Lung (tissue), 16 donors: ENCODE data around the gene KIRREL2. TPM values are rescaled to one million over a fixed set of nuclear protein-coding genes. Genes with fewer than 3 reads are reported as not detected.

ENCODE experiments used
- ATAC-seq: fragments of 200-7000 bp; cut with Tn5 transposase; one replicate; pipeline ENCODE4 v1.9.1; 2020; ENCODE audit warnings: moderate number of reproducible peaks; ENCODE audit not compliant: insufficient read depth, low FRiP score
- DNase-seq, 3 donors: peaks; one replicate each; pipeline ENCODE4 v3.0.0-alpha.2; 2013 to 2017
- H3K27ac ChIP-seq, 2 donors: one replicate each; pipeline ENCODE4 v1.5.1; 2013; ENCODE audit warnings: mild to moderate bottlenecking in 2 of 2, moderate library complexity in 2 of 2, control low read depth in 1 of 2, inconsistent platforms in 1 of 2, low read depth in 1 of 2, low read length in 1 of 2
- H3K27me3 ChIP-seq, 3 donors: one replicate each; pipeline ENCODE4 v1.5.1; 2013; ENCODE audit warnings: low read length in 2 of 3; ENCODE audit not compliant: control insufficient read depth in 3 of 3, insufficient read depth in 3 of 3
- H3K36me3 ChIP-seq, 4 donors: one replicate each; pipeline ENCODE4 v1.5.1; 2013; ENCODE audit warnings: low read length in 4 of 4, mild to moderate bottlenecking in 1 of 4, moderate library complexity in 1 of 4; ENCODE audit not compliant: control insufficient read depth in 4 of 4, insufficient read depth in 4 of 4
- H3K4me1 ChIP-seq, 5 donors: one replicate each; pipeline ENCODE4 v1.5.1; 2013; ENCODE audit warnings: low read length in 5 of 5, mild to moderate bottlenecking in 2 of 5, moderate library complexity in 1 of 5; ENCODE audit not compliant: control insufficient read depth in 5 of 5, insufficient read depth in 5 of 5
- H3K4me3 ChIP-seq: one replicate; pipeline ENCODE4 v1.5.1; 2013; ENCODE audit warnings: mild to moderate bottlenecking, control low read depth, moderate library complexity
- H3K9ac ChIP-seq, 2 donors: one replicate each; pipeline ENCODE4 v1.5.1; 2013; ENCODE audit warnings: low read length in 2 of 2, control low read depth in 1 of 2; ENCODE audit not compliant: insufficient read depth in 1 of 2
- H3K9me3 ChIP-seq, 4 donors: one replicate each; pipeline ENCODE4 v1.5.1; 2013; ENCODE audit warnings: low read length in 3 of 4, mild to moderate bottlenecking in 1 of 4, moderate library complexity in 1 of 4; ENCODE audit not compliant: control insufficient read depth in 4 of 4, insufficient read depth in 3 of 4
- WGBS, 2 donors: extraction: QIAGEN DNeasy Blood & Tissue Kit; methylation state at CpG; one replicate each; pipeline ENCODE4 v1.1.7; 2013; 5-methylcytosine and 5-hydroxymethylcytosine counted together
- long read RNA-seq, 5 donors: transcript quantifications; one replicate each; lab custom pipeline, GENCODE V29; 2026
- polyA plus RNA-seq, 2 donors: library from polyadenylated mRNA; stranded (reverse); fragments of 200-250 nt; gene quantifications; one replicate each; pipeline ENCODE4 v1.2.1, GENCODE V29; 2013
- total RNA-seq, 2 donors: library from RNA; depleted of rRNA in 1 of 2; stranded (reverse); fragments of >200 nt in 1 of 2; gene quantifications; one replicate each; pipeline ENCODE4 v1.2.1, GENCODE V29; 2014 to 2021
- TF ChIP-seq, protein P1 (sequence below): IDR thresholded peaks from 2 replicates; pipeline ENCODE4 v1.5.1; 2012; ENCODE audit warnings: mild to moderate bottlenecking; ENCODE audit errors: control extremely low read depth, extremely low read depth
- donor health status: control.
- donor health status: control.
- donor health status: Bipolar disorder and iron deficiency.
- donor health status: healthy.
- donor health status: DM: yes; HTN: yes; CAD: no.

The KIRREL2 gene
- 1 to 10 TPM in 1 of 2 donors, not detected in 1; 1.2 TPM for total RNA-seq
- under 1 TPM; 0.04 to 0.10 TPM for polyA plus RNA-seq
- long read RNA-seq, donor 1, result 0 reads
- long read RNA-seq, donor 2, result 0 reads
- long read RNA-seq, donor 3, result 0 reads
- long read RNA-seq, donor 4, result 0 reads
- long read RNA-seq, donor 5, result 0 reads

DNA sequence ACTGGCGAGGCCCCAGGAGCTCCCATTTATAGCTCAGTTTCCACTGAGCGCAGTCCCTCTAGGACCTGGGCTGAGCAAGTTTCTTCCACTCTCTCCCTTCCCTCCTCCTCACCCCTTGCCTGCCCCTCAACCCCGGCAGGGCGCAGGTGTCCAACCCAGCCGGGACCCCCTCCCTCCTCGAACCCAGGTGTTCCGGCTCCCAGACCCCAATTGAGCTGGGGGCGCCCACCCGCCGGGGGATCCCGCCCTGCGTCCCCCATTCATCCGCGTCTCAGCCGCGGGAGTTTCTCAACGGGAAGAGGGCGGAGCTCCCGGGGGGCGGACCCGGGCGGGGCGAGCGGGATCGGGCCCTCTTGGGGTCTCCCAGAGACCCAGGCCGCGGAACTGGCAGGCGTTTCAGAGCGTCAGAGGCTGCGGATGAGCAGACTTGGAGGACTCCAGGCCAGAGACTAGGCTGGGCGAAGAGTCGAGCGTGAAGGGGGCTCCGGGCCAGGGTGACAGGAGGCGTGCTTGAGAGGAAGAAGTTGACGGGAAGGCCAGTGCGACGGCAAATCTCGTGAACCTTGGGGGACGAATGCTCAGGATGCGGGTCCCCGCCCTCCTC, at the start of gene KIRREL2:
TSS of gene KIRREL2 (plus strand) at position 366 of the 604 bp plus-strand sequence. CDS start at position 575, 209 bp downstream.
- Histone ChIP-seq H3K9me3 (peaks cover 0 to 4% (median 0%) of the 10 kb centered on the region in 4 donors), H3K27me3 (peaks cover 5 to 46% (median 45%) of the 10 kb centered on the region in 3 donors), H3K9ac (no peak within 1 kb of the TSS), H3K4me1 (peaks cover 0 to 13% (median 8%) of the 10 kb centered on the region in 5 donors), H3K36me3 (no peaks in the 10 kb centered on the region), H3K27ac (no peak within 1 kb of the TSS), H3K4me3 (peak within 1 kb of the TSS; percentile 16)
- ATAC-seq, result no peak
- DNase-seq, result peak in 1 of 3 donors; percentile 15
- WGBS, 2 donors, result 1% methylated on average over 42 of the region's 42 CpGs
- TF ChIP-seq, protein P1, sequence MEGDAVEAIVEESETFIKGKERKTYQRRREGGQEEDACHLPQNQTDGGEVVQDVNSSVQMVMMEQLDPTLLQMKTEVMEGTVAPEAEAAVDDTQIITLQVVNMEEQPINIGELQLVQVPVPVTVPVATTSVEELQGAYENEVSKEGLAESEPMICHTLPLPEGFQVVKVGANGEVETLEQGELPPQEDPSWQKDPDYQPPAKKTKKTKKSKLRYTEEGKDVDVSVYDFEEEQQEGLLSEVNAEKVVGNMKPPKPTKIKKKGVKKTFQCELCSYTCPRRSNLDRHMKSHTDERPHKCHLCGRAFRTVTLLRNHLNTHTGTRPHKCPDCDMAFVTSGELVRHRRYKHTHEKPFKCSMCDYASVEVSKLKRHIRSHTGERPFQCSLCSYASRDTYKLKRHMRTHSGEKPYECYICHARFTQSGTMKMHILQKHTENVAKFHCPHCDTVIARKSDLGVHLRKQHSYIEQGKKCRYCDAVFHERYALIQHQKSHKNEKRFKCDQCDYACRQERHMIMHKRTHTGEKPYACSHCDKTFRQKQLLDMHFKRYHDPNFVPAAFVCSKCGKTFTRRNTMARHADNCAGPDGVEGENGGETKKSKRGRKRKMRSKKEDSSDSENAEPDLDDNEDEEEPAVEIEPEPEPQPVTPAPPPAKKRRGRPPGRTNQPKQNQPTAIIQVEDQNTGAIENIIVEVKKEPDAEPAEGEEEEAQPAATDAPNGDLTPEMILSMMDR, result no peak

GRCh38 chr19:35807633-35808032, 49.1 kb upstream of the KIRREL2 start:
- no peak overlapping the region for H3K9ac ChIP-seq
- H3K27ac ChIP-seq, result no peak overlapping the region
- peaks cover 0 to 4% (median 0%) of the 10 kb centered on the region in 4 donors for H3K9me3 ChIP-seq
- no peak for DNase-seq
- peaks cover 0 to 4% (median 0%) of the 10 kb centered on the region in 3 donors for H3K27me3 ChIP-seq
- H3K4me3 ChIP-seq, result no peak overlapping the region
- H3K36me3 ChIP-seq, result no peaks in the 10 kb centered on the region
- TF ChIP-seq, protein P1, result no peak
- no peak for ATAC-seq
- no peaks in the 10 kb centered on the region for H3K4me1 ChIP-seq
- 90 to 94% methylated on average over 5 of the region's 5 CpGs for WGBS, 2 donors

DNA sequence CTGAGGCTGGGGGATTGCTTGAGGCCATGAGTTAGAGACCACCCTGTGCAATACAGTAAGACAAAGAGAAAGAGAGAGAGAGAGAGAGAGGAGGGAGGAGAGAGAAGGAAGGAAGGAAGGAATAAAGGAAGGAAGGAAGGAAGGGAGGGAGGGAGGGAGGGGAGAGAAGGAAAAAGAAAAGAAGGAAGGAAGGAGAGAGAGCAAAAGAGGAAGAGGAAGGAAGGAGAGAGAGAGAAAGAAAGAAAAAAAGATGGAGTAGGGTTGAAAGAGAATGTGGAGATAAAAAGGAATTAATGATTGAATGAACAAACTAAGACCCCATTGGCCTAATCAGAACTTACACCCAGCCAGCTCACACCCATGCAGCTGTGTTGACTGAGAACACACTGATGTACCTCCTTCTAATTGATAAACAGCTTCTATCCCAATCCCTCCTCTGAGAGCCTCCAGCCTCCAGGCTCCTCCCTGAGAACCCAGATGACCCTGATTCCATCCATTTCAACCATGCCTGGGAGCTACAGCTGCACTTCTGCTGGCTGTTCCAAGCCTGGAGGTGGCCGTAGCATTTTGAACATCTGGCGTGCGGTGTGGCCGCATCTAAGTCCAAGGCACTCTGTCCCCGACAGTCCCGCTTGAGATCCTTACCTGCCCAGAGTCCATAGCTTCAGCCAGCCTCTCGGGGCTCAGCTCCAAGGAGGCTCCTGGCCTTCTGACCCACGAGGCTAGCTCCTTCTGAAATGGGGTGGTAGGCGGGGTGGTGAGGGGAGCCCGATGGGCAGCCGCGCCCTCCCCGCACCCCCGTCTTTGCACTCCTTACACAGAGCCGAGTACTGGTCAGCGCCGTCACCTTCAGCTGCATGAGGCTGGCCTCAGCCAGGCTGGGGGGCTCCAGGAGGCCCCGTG, 45.1 kb upstream of the KIRREL2 start:
- ATAC-seq (no peak), DNase-seq (no peak)
- WGBS, 2 donors, result 71 to 83% methylated on average over 18 of the region's 18 CpGs
- no peaks in the 10 kb centered on the region for H3K4me1 ChIP-seq
- H3K9me3 ChIP-seq, result no peaks in the 10 kb centered on the region
- peaks cover 0 to 4% (median 0%) of the 10 kb centered on the region in 3 donors for H3K27me3 ChIP-seq
- no peaks in the 10 kb centered on the region for H3K36me3 ChIP-seq
- no peak overlapping the region for H3K4me3 ChIP-seq
- H3K9ac ChIP-seq, result no peak overlapping the region
- TF ChIP-seq, protein P1, result no peak
- H3K27ac ChIP-seq, result no peak overlapping the region
